ELF-1 (cell line): ENCODE measurements around the gene CACNA1C.

Experiments used
- DNase-seq: peaks from one replicate; pipeline ENCODE4 v3.0.0-alpha.2; 2016; ENCODE audit warnings: low read depth, low spot score

The CACNA1C gene

DNA sequence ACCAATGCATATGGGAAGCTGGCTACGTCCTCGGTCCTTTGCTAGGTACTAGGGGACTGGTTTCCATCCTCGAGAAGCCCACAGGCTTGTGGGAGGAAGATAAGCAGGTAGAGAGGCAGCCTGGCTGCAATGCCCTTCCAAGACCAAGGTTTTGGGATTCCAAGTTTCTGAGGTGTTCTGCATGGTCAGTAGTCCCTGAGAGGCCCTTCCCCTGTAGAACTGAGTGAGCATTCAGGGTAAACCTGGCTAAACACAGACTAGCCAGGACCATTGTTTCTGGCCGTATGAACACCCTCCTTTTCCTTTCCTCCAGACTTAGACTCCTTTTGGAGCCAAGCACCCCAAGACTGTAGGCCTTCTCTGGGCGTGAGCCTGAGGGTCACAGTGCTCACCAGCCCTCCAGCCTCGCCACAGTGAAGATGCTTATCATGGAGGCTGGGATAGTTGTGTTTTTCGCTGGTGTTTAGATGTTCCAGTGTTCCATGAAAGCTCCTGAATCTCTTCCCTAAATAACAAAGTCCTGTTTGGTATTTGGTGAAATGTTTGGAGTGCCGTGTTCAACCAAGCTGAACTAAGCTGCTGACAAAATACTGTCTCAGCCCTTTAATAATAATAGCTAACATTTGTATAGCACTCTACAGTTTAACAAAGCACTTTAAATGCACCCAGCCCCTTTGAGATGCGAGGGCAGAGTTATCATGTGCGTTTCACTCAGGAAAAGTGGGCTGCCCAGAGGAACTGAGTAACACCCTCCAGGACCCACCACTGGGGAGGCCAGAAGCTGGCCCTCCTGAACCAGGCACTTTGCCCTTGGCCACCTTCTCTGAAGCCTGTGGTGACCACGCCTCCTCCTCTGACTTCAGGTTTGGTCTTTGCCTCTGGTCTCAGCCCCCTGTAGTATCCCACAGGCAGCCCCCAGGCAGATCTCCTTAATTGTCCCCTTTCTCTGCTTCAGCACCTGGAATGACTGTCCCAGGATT is 284.5 kb downstream of the CACNA1C start:
- DNase-seq = no peak

DNA sequence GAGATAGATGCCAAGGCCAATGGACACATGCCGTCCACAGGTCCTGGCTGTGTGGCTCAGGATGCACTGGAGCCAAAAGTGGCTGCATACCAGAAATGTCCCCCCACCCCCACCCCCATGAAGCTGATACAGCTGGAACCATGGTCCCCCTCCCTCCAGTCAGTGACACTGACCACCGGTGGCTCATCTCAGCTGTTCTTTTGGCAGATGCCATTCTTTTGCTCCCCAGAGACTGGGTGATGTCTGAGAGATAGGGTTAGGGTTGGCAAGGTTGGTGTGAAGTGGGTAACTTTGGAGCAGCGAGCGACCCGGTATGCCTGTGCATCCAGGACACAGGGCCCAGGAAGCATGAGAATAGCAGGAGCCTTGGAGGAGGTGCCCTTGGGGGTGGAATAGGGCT is 285.6 kb downstream of the CACNA1C start:
- DNase-seq = no peak

DNA sequence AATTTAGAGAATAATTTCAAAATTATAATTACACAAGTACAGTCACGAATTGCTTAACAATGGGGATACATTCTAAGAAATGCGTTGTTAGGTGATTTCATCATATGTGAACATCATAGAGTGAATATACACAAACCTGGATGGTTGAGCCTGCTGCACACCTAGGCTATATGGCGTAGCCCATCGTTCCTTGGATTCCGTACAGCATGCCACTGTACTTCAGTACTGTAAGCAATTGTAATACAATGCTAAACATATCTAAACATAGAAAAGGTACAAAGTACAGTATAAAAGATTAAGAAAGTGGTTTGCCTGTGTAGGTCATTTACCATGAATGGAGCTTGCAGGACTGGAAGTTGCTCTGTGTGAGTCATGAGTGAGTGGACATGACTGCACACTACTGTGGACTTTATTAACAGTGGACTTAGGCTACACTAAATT is 286.2 kb downstream of the CACNA1C start:
- no peak for DNase-seq

DNA sequence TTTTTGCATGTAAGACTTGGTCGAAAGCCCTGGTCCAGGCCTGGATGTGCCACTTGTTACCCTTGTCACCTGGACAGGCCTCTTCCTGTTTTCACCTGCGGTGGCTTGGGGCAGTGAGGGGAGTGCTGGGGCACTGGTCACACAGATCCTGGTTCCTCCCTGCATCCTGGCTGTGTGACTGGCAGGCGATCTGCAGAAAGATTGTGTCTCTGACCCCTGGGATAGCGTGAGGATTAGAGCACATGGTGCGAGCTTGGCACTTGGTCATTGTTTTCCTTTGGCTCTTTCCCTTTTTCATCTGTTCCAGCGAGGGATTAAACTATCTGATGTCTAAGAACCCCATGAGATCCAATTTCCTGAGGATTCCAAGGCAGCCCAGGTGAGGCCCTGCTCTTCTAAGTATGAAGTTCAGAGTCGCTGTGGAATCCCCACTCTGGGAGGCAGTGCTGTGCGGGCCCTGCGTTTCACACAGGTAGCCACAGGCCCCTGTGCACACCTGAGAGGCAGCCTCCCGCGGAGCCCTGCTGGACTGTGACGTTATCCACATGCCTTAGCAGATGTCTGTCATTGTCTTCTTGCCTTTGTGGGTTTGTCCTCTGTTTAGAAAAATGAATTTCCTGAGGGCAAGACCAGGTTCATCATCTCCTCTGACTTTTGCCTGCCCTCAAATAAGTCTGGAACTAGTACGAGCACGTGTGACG is 288.4 kb downstream of the CACNA1C start:
- DNase-seq = no peak

DNA sequence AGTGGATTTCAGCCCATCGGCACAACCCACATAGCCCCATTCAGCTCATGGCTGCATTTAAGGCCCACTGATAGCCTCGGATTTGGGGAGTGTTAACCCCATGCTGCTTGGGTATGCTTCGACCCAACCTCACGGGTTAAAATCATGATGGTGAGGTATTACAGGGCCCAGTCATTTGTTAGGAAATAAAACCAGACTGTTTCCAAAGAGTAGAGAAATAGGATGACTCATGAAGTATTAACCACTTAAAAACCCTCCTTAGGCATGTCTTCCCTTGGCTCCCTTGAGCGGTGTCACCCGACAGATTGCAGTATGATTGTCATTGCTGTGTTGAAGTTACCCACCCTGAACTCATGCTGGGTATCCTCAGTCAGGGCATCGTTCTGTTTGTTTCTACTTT is 289.1 kb downstream of the CACNA1C start:
- no peak for DNase-seq

DNA sequence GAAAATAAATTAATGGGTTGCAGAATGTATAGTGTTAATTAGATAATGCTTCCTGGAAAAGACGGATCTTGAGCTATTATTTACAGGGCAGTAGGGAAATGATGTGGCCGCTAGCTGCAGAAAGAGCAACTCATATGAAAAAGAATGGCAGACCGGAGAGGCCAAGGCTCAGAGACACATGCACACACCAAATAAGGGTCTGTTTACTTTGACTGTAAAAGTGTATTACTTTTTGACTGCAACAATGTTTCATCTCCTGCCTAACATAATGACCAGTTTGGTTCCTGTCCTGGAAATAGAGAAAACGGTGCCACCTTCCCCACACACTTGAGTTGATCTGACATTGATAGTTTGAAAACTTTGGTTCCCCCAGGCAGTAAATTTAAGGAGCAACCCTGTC is 290.9 kb downstream of the CACNA1C start:
- DNase-seq = no peak

DNA sequence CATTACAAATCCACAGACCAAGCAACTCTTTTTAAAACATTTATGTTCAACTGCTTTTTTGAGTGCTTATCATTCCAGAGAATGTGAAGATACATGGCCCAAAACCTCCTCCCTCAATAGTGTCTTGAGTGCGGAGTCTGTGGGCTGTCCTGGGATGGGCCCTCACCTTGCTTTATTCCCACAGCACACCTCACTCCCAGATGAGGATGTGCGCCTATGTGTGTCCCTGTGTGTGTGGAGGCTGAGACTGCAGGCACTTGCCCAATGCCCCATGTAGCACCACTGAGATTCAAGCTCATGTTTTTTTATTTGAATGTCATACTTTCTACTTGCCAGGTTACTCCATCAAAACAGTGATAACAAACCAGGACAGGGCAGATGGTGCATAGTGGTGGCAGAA is 291.7 kb downstream of the CACNA1C start:
- DNase-seq = no peak

DNA sequence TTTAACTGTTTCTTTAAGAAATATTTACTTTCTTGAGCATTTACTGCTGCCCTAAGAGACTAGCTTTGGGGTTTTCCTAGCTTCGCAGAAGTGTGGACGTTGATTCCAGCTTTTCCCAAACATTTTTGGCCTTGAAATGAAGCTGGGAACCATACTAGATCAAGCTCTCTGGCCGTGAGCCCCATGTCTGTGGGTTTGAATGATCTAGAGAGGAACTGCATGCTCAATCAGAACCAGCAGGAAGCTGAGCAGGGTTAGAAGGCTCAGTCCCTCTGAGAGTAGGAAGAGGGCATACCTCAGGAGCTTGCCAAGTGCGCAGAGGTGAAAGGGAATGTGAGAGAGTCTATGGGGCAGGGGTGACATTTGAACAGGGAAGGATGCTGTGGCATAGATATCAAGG is 292.1 kb downstream of the CACNA1C start:
- DNase-seq = no peak

DNA sequence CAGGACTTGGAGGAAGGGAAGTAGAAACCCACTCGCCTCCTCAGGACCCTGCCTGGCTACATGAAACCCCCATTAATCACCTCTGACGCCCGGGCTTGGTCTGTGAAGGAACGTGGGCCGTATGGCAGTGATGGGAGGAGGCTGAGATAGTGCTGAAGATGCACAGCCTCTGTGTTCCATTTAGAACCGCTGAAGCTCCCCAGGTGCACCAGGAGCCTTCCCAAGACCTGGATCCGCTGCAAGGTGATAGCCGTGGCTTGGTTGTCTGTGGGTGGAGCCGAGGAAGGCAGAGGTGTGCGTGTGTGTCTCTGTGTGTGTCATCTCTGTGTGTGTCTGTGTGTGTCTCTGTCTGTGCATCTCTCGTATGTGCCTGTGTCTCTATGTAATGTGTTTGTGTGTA is 293.1 kb downstream of the CACNA1C start:
- no peak for DNase-seq

DNA sequence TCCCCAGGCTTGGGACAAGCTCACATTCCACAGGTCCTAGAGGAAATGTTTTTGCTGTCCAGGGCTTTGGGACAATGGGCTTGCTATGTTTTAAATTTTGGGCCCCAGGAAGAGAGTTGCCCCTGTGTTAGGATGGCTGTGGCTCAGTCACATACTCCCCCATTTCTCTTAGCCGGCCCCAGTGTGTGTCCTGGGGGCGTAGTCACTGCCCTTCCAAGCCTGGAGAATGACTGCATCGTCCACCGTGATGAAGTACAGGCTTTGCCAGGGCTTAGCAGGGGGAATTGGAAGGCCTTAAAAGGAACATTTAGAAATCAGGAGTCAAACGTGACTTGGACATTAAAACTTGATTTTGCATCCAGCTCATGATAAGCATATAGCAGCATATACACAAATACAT is 293.6 kb downstream of the CACNA1C start:
- DNase-seq = no peak

DNA sequence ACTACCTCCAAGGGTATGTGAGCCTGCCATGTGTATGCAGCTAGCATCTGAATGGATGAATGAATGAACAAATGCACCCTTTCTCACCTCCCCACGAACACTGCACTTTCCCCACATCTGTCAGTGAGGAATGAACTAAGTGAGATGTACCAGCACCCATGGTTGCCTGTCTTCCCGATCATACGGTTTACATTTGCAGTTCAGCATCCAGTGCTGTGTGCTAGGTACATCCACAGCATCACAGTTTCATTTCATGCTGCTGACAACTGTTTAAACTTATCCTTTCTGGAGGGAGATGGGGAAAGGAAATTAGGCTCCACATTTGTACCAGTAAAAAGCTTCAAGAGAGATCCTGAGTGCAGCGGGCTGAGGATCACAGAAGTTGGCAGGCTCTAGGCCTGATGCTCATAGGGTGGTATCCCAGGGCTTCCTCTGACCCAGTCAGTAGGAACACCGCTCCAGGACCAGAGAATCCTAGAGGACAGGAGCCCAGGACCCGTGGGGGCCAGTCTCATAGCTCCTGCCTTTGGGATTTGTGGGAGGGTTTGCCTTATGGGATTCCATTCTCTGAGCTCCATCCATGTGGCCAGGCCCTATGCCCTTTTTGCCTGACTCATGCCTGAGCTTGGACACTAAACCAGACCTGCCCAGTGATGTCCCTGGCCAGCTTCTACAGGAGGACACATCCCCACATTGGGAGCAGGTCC is 294.5 kb downstream of the CACNA1C start:
- no peak for DNase-seq

DNA sequence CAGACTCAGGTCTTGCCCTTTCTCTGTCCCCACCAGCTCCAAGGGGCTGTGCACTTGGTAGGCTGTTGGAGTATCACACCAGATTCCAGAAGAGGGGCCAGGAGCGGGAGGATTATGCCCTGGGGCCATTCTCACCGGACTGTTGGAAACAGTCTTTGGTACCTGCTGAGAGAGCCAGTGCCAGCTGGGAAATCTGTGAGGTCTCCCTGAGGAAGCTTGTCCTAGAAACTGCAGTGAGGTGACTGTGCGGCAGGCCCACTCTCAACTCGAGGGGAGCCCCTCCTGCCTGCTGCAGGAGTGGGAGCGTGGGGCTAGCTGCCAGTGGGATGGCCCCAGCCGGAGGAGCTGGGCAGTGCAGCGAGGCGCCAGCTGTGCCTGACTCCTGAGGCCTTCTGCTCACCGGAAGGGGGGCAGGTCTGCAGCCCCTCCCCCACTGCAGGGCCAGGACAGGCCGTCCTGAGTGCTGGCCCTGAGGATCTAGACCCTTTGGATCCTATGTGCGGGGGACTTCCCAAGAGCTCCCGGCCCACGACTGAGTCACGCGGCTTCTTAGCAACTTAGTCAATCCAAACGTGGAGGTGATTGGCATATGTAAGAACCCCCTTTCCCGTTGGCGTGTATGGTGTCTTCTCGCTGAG is 295.2 kb downstream of the CACNA1C start:
- peak; percentile 51 for DNase-seq

DNA sequence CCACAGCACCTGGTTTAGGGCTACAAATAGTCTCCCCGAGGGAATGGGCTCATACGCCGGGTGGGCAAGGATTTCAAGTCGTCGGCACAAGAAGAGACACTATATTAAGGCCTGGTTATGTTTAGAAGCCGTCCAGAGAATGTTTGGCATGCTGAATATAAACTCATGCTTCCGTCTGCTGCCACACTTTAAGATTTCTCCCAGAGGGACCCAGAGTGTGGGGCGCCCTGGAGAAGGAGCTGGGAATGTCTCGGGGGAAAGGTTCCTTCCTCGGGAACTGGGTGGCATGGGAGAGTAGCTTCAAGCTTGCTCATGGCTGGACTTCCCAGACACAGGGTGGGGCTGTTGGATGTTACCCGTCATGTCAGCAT is 295.7 kb downstream of the CACNA1C start:
- no peak for DNase-seq

DNA sequence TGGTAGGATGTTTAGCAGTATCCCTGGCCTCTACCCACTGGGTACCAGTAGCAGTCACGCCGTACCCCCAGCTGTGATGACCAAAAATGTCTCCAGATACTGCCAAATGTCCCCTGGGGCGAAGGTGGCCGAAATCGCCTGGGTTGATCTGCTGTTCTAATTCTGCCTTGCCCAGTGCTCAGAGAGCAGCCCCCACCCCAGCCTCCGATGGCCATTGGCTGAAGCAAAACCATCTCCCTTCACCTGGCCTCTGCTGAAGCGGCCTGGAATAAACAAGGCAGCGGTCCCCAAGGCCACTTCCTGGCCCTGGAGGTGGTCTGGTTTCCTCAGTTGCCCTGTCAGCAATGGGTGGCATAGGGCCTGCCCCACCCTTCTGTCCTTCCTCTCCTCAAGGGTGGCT is 298.4 kb downstream of the CACNA1C start:
- DNase-seq = no peak

DNA sequence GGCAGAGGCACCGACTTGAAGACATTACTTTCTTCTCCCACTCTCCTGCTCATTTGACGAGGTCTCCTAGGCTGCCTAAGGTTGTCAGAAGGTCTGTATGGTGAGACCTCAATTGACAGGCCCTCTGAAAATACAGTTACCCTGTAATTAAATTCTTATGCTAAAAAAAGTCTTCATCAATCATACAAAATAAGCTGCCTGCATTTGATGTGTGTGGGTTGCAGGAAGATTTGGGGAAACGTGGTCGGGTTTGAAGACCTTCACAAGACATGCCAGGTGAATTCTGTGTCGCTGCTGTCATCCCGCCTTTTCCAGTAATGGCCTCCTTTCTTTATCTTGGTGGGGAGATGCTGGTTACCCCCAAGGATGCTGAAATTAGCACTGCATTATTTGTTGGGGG is 299.4 kb downstream of the CACNA1C start:
- DNase-seq = no peak

DNA sequence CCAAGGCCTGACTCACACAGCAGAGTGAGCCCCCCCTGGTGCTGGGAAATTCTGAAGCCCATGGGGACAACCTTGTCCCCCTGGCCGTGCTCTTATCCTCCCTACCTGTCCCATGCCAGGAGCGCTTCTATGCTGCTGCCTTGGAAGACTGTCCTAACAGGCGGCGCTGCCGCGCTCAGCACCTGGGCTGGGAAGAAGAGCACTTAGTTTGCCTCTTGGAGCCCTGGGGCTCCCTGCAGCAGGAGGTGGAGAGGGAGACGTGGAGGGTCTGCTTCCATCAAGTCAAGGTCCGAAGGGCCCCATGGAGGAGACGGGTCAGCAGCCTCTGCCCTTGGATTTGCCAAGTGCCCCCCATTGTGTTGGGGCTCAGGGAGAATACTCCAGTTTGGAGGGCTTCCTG is 300.5 kb downstream of the CACNA1C start:
- DNase-seq = no peak

DNA sequence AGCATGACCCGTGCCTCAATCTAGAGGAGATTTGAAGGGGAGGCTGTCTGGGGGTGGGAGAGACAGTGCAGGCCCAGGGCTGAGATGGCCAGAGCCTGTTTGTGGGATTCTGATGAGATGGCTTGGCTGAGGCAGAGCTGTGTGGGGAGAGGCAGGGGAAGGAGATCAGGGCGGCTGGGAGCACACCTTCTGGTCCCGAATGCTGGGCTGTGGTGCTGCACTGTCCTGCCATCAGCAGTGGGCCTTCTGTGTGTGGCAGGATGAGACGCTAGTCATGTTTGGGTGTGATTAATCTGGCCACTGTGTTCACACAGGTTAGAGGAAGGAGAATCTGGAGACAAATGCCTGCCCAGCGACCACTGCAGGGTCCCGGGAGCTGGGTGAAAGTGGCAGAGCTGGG is 300.9 kb downstream of the CACNA1C start:
- DNase-seq = no peak

DNA sequence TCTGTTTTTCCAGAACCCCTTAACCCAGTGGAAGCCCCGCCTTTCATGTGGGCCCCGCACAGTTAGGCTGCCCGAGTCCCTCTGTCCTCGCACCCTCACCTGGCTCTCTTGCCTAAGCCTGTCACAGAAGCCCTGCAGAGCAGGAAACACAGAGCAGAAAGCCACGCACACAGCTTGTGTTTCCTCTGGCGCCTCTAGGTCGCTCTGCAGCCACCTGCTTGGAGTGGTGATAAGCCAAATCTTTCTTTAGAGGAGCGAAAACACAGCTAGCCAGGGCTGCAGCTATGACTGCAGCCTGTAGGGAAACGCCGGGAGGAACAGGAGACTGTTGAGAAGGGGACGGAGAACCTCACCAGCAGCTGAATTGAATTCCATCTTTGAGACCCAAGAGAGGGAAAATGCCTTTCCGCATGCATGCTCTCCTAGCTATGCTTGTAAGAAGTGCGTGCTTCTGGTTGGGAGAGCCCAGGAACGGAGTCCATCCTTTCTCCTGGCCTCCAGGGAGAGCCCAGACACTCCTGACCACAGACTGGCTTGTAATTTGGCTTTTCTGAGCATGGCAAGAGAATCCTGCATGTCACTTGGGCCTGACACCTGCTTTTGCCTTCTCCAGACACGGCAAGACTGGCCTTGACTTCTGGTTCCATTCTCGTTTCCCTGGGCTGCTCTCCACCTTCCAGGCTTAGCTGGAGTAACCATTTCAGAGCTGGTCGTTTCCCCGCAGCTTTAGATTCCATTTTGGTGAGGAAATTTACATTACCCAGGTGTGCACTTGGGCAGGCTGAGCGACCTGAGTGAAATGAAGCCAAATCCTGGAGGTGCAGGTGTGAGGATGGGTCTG is 301.6 kb downstream of the CACNA1C start:
- no peak for DNase-seq

DNA sequence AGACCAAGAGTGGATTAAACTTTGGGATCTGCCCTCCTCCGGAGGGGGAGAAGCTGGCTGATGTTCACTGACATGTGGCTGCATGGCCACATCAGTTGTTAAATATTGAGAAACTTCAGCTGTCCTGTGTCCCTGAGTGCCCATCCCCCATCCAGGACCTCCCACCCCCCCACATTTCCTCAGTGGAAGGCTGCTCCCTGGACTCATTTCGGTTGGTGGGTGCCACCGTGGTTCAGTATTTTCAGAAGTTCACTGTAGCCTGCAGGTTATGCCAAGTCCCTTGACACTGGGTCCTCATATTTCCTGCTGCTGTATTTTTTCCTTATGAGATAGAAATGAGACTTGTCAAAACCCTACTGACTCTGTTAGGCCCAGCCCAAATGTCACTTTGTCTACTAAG is 302.4 kb downstream of the CACNA1C start:
- no peak for DNase-seq

DNA sequence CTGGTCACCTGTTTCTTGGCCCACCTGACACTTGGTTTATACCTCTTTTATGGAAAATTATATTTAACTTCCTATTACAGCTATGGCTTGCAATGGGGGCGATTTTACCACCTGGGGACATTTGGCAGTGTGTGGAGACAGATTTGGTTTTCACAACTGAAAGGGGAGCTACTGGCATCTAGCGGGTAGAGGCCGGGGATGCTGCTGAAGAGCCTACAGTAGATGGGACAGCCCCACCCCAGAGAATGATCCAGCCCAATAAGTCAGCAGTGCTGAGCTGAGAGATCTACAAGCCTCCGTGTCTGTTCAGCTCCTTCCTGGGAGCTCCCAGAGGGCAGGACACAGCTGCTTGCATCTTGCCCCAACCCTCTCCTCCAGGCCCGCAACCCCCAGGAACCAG is 302.8 kb downstream of the CACNA1C start:
- DNase-seq = no peak

DNA sequence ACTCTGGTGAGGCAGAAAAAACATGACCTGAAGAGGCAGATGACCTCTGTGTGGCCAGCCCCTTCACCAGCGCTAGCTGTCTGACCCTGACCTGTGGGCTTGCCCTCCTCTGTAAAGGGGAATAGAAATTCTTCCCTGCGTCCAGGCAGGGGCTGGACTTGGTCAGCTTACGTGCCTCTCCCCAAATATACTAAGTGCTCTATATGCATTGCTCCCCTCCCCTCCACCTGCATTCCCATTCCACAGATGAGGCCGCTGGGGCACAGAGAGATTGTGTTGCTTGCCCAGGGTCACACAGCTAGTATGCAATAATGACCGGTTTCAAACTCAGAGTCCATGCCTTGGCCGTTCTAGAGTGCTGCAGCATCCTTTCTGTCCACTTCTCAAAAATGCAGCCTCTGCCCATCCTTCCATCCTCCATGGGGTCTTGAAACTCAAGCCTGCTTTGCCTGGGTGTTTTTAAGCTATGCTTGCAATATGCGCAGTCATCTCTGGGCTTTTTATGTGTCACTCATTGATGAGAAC is 303.9 kb downstream of the CACNA1C start:
- no peak for DNase-seq
